ENCODE results near the gene PSMB5.

Gene PSMB5

DNA sequence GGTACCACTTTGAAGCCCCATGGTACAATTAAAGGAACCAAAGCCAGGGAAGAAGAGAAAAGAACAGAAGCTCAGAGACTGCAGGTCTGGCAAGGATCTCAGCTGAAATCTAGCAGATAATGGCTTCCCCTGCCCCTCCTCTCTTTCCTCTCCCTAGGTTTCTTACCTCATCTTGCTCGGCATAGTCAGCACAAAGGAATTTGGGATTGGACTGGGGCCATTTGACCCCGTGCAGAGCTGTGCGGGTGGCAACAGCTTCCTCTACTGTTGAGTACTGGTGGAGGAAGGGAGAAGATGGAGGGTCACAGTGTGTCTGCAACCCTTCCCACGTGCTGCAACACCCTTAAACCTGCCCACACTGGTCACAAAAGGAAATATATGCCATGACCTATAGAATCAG lies 27.3 kb upstream of the PSMB5 start:
- POLR2A ChIA-PET (ENCODE audit: low non-redundant PET): interaction anchor here (1.1 kb wide), 2 partner anchors 9 to 81 kb away, joined by 3 read pairs; no protein-coding TSS in a partner anchor
- CTCF ChIA-PET: interaction anchor here (0.8 to 1.5 kb wide), 3 partner anchors 48 to 75 kb away, joined by 3 to 6 read pairs (median 4); no protein-coding TSS in a partner anchor
- peak overlapping the region; percentile 95 for H3K27ac ChIP-seq
- TF ChIP-seq, protein P1, sequence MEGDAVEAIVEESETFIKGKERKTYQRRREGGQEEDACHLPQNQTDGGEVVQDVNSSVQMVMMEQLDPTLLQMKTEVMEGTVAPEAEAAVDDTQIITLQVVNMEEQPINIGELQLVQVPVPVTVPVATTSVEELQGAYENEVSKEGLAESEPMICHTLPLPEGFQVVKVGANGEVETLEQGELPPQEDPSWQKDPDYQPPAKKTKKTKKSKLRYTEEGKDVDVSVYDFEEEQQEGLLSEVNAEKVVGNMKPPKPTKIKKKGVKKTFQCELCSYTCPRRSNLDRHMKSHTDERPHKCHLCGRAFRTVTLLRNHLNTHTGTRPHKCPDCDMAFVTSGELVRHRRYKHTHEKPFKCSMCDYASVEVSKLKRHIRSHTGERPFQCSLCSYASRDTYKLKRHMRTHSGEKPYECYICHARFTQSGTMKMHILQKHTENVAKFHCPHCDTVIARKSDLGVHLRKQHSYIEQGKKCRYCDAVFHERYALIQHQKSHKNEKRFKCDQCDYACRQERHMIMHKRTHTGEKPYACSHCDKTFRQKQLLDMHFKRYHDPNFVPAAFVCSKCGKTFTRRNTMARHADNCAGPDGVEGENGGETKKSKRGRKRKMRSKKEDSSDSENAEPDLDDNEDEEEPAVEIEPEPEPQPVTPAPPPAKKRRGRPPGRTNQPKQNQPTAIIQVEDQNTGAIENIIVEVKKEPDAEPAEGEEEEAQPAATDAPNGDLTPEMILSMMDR (conservative IDR thresholded peaks at IDR 0.05; ENCODE audit: low read depth): no peak
- peak; percentile 87 for DNase-seq (ENCODE audit: low spot score)

DNA sequence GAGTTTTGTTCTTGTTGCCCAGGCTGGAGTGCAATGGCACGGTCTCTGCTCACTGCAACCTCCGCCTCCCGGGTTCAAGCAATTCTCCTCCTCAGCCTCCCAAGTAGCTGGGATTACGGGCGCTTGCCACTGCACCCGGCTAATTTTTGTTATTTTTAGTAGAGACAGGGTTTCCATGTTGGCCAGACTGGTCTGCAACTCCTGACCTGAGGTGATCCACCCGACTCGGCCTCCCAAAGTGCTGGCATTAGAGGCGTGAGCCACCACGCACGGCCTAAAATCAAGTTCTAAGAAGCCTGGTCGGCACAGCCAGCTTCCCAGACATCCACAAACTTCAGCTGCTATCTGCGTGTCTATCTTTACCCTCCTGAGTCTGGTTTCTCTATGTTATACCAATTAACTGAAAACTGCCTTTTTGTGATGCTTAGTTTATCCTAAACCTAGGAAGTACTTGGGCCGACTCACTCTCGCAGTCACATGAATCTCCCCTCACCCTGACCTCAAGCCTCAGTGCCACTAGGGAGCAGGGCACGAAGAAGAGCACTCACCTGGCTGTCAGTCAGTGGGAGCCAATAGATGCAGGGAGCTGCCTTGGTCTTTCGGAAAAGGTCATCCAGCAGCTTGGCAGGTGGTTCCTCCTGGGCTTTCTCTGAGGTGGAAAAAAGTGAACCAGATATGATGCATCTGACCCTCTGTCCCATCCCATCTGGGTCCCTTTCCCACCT lies 26.0 kb upstream of the PSMB5 start:
- DNase-seq (ENCODE audit: low spot score): no peak
- TF ChIP-seq, protein P1 (conservative IDR thresholded peaks at IDR 0.05; ENCODE audit: low read depth): no peak
- POLR2A ChIA-PET (ENCODE audit: low non-redundant PET): interaction anchor here (0.7 kb wide), 1 partner anchor 53 kb away, joined by 8 read pairs; no protein-coding TSS in a partner anchor
- H3K27ac ChIP-seq: peak overlapping the region; percentile 95
- CTCF ChIA-PET: interaction anchor here (0.6 to 1.8 kb wide), 3 partner anchors 8 to 394 kb away, joined by 3 to 9 read pairs (median 9); no protein-coding TSS in a partner anchor

DNA sequence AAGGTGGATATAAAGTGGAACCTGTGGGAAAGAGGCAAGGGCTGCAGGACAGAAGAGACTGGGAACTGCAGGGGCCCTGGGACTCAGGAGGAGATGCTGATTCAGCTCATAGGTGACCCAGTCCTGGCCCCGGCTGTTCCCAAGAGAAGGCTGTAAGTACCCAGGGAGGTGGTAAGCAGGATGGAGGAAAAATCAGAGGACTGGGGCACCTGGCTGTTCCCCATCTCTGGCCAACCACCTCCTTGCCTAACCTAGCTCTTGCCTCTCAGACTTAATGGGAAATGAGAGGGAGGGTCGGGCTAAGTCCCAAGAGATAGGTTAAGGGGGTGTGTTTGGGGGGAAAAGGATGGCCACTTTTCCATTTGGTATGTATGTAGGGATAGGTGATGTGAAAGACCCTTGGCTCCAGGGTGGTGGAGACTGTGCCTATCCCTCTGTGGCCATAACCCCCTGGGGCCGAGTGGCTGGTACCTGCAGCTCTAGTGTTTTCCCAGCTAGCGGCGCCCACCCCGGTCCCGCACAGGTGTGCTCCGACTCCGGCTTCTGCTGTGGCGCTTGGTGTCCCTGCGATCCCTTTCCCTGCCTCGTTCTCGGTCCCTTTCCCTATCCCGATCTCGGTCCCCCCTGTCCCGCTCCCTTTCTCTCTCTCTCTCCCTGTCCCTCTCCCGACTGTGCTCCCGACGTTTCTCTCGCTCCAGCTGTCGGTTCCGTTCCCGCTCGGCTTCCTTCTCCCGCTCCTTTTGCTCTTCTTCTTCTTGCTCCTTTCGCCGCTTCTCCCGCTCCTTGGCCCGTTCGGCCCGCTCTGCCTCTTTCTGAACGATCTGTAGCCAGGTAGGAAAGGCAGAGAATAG lies 24.2 kb upstream of the PSMB5 start:
- TF ChIP-seq, protein P1 (conservative IDR thresholded peaks at IDR 0.05; ENCODE audit: low read depth): no peak
- peak overlapping the region; percentile 95 for H3K27ac ChIP-seq
- no peak for DNase-seq (ENCODE audit: low spot score)
- POLR2A ChIA-PET (ENCODE audit: low non-redundant PET): interaction anchor here (1.2 kb wide), 1 partner anchor 72 kb away, joined by 7 read pairs; no protein-coding TSS in a partner anchor
- CTCF ChIA-PET: interaction anchor here (0.6 to 4.5 kb wide), 18 partner anchors 10 to 1251 kb away, joined by 3 to 69 read pairs (median 4); partner anchors contain the start of gene PRMT5

DNA sequence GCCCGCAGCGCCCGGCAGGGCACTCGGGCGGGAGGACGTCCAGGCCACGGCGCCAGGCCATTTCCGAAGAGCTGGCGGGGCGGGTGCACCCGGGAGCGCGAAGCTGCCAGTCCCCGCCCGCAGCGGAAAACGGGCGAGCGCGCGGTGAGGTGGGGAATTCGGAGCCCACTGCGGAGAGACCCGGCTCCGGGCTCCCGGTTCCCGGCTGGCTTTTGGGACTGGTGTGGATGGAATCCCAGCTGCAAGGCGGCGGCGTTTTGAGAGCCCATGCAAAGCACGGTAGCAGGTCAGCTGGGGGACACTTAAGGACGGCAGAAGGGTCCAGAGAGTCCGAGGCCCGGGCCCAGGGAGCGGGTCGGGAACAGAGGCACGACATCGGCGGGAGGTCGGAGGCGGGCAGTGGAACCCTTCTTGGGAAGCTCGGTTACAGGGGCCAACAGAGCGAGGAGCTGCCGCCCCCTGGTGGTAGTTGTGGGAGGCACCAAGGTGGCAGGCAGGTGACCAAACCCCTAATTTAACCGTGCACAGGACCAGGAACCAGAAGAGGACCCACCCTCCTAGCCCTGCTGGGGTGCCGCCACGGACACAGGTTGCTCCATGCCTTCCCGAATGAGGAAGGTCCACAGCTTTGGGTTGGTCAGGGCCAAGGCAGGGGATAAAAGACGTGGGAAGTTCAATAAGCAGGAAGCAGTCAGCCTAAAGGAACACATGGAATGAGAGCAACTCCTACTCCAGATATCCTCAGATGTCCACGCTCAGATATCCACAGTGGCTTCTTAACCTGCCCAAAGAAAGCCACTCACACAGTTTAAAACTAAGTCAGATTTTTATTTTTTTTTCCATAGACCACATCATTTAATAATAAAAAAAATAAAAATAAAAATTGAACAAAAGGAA lies 23.3 kb upstream of the PSMB5 start:
- TF ChIP-seq, protein P1 (conservative IDR thresholded peaks at IDR 0.05; ENCODE audit: low read depth): peak; percentile 93
- peak overlapping the region; percentile 95 for H3K27ac ChIP-seq
- peak; percentile 84 for DNase-seq (ENCODE audit: low spot score)
- ChIA-PET CTCF (interaction anchor here (0.5 to 4.5 kb wide), 23 partner anchors 9 to 1250 kb away, joined by 3 to 69 read pairs (median 4); partner anchors contain the start of gene PRMT5), POLR2A (ENCODE audit: low non-redundant PET) (interaction anchor here (1.2 kb wide), 1 partner anchor 72 kb away, joined by 7 read pairs; no protein-coding TSS in a partner anchor)

DNA sequence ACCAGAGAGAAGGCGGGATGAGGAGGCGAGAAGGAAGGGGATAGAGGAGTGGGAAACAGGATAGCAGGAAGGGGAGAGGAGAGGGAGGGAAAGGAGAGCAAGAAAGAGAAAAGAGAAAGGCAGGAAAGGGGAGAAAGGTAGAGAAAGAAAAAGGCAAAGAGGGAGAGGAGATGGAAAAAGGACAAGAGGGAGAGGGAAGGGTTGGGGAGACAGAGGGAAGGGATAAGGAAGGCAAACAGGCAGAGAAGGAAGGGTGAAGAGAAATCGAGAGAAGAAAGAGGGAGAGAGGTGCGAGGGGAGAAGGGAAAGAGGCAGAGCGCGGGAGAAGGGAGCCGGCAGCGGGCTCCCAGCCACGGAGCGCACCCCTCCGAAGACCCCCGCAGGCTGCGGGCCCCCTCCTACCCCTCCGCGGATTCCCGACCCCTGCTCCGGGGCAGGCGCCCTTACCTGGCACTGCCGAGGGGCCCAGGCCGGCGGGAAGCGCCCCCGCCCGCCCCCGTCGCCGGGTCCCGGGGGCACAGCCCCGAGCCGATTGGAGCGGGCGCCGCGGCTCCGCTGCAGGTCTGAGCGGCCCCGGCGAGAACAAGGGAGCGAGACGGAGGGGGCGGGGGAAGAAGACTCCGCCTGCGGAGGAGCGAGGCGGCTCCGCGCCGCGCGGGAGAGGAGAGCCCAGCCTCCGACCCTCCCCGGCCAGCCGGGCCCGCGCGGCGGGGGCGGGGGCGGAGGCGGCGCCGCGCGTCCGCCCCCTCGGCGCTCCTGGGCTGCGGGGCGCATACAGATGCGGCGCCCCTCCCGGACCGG lies 22.5 kb upstream of the PSMB5 start, which contains the start of gene CDH24:
Gene CDH24 (minus strand): TSS at position 565 of the 801 bp plus-strand sequence. CDS start 1,787 bp downstream, outside the sequence.
- ChIA-PET POLR2A (ENCODE audit: low non-redundant PET) (interaction anchor here (1.2 kb wide), 1 partner anchor 71 kb away, joined by 7 read pairs; no protein-coding TSS in a partner anchor), CTCF (interaction anchor here (0.5 to 4.5 kb wide), 31 partner anchors 8 to 305 kb away, joined by 3 to 69 read pairs (median 3); partner anchors contain the start of genes ACIN1, C14orf119 and HAUS4)
- H3K27ac ChIP-seq: peak within 1 kb of the TSS; percentile 95
- DNase-seq (ENCODE audit: low spot score): peak; percentile 82
- TF ChIP-seq, protein P1 (conservative IDR thresholded peaks at IDR 0.05; ENCODE audit: low read depth): no peak
